HG02759 (cell line): ENCODE results near the gene PRIMPOL.
"Not testable (repeated sequence)": the region's sequence is repeated elsewhere in the genome, so short reads cannot be mapped to it uniquely, and the experiment has no call there.

Experiments used
- ATAC-seq: cut with Tn5 transposase; IDR thresholded peaks from one replicate; pipeline ENCODE4 v1.9.1; 2021; ENCODE audit warnings: mild to moderate bottlenecking, moderate library complexity; ENCODE audit not compliant: unreplicated experiment

PRIMPOL gene

GRCh38 chr4:184649026-184649970 is at the start of gene PRIMPOL, which contains the start of gene CASP3:
Gene PRIMPOL, plus strand, starts transcription at chr4:184649738. Its CDS starts 7,403 bp downstream, at chr4:184657141.
Gene CASP3, minus strand, starts transcription at chr4:184649447. Its CDS starts 10,994 bp downstream, at chr4:184638453.
- ATAC-seq, result peak; percentile 89

GRCh38 chr4:184600982-184601381 is 48.6 kb upstream of the PRIMPOL start:
- ATAC-seq, result not testable (repeated sequence)

- ATAC-seq, result not testable (repeated sequence)
These were observed 46.7 kb upstream of the PRIMPOL start for GRCh38 chr4:184602857-184603256.

- ATAC-seq, result not testable (repeated sequence)
These were observed 42.1 kb upstream of the PRIMPOL start for GRCh38 chr4:184607429-184607828.

- no peak for ATAC-seq
These were observed 37.5 kb upstream of the PRIMPOL start for GRCh38 chr4:184612074-184612473.

GRCh38 chr4:184613405-184613804 is 36.1 kb upstream of the PRIMPOL start:
- ATAC-seq, result no peak

GRCh38 chr4:184614509-184614908 is 35.0 kb upstream of the PRIMPOL start:
- ATAC-seq, result no peak

- not testable (repeated sequence) for ATAC-seq
These were observed 33.4 kb upstream of the PRIMPOL start for GRCh38 chr4:184616168-184616567.

- ATAC-seq, result peak; percentile 86
These were observed 32.6 kb upstream of the PRIMPOL start for GRCh38 chr4:184616633-184617551.

GRCh38 chr4:184617600-184618196 is 31.8 kb upstream of the PRIMPOL start:
- no peak for ATAC-seq

GRCh38 chr4:184620212-184620867 is 29.2 kb upstream of the PRIMPOL start:
- no peak for ATAC-seq

- ATAC-seq, result no peak
These were observed 28.0 kb upstream of the PRIMPOL start for GRCh38 chr4:184621518-184621917.

GRCh38 chr4:184624504-184624903 is 25.0 kb upstream of the PRIMPOL start:
- ATAC-seq, result not testable (repeated sequence)

GRCh38 chr4:184624972-184625554 is 24.5 kb upstream of the PRIMPOL start:
- ATAC-seq, result no peak

- ATAC-seq, result not testable (repeated sequence)
These were observed 23.5 kb upstream of the PRIMPOL start for GRCh38 chr4:184625783-184626596.

GRCh38 chr4:184628103-184628502 is 21.4 kb upstream of the PRIMPOL start:
- no peak for ATAC-seq

- no peak for ATAC-seq
These were observed 16.7 kb upstream of the PRIMPOL start for GRCh38 chr4:184632842-184633241.

- no peak for ATAC-seq
These were observed 14.2 kb upstream of the PRIMPOL start for GRCh38 chr4:184635381-184635780.

- ATAC-seq, result no peak
These were observed 13.4 kb upstream of the PRIMPOL start for GRCh38 chr4:184636144-184636543.
